Lower lobe of right lung (tissue), 2 donors: ENCODE measurements around the gene RARS2. TPM values are rescaled to one million over a fixed set of nuclear protein-coding genes. Genes with fewer than 3 reads are reported as not detected.

Experiments
- ATAC-seq, 2 donors: fragments of 200-7000 bp; cut with Tn5 transposase; one replicate each; pipeline ENCODE4 v1.9.1; 2020 to 2022; ENCODE audit warnings: mild to moderate bottlenecking in 2 of 2, moderate library complexity in 2 of 2
- DNase-seq: peaks from one replicate; pipeline ENCODE4 v3.0.0-alpha.2; 2020
- H3K27ac ChIP-seq: fragments of 200-600 bp; one replicate; pipeline ENCODE4 v1.8.0; 2022
- H3K27me3 ChIP-seq: fragments of 200-600 bp; one replicate; pipeline ENCODE4 v1.8.0; 2022; ENCODE audit warnings: low read depth
- H3K36me3 ChIP-seq: fragments of 200-600 bp; one replicate; pipeline ENCODE4 v1.8.0; 2022; ENCODE audit warnings: mild to moderate bottlenecking
- H3K4me1 ChIP-seq: fragments of 200-600 bp; one replicate; pipeline ENCODE4 v1.8.0; 2022
- H3K4me3 ChIP-seq: fragments of 200-600 bp; one replicate; pipeline ENCODE4 v1.8.0; 2022; ENCODE audit warnings: mild to moderate bottlenecking
- H3K9me3 ChIP-seq: fragments of 200-600 bp; one replicate; pipeline ENCODE4 v1.8.0; 2022
- intact Hi-C: fragments of 100-400 bp; cut with DNase I; formaldehyde crosslinking; loops from one replicate; pipeline ENCODE4 v1.11.0; 2022
- long read RNA-seq: library from polyadenylated mRNA; unstranded; transcript quantifications from one replicate; pipeline ENCODE4 v2.0.0, GENCODE V29; 2021
- total RNA-seq: library from RNA; stranded (reverse); fragmentation: NEBNext Ultra II Directional; extraction: Animal tissue kit (Norgen Biotek cat#: 25700); gene quantifications from one replicate; pipeline ENCODE4 v1.2.1, GENCODE V29; 2021
- TF ChIP-seq, protein P1 (sequence below): fragments of 200-600 bp; IDR thresholded peaks from one replicate; pipeline ENCODE4 v1.8.0; 2022; ENCODE audit warnings: antibody characterized with exemption, mild to moderate bottlenecking
- donor health status: DM: no; HTN: yes; CAD: no; lungs with severe emphysema.

The RARS2 gene, protein sequence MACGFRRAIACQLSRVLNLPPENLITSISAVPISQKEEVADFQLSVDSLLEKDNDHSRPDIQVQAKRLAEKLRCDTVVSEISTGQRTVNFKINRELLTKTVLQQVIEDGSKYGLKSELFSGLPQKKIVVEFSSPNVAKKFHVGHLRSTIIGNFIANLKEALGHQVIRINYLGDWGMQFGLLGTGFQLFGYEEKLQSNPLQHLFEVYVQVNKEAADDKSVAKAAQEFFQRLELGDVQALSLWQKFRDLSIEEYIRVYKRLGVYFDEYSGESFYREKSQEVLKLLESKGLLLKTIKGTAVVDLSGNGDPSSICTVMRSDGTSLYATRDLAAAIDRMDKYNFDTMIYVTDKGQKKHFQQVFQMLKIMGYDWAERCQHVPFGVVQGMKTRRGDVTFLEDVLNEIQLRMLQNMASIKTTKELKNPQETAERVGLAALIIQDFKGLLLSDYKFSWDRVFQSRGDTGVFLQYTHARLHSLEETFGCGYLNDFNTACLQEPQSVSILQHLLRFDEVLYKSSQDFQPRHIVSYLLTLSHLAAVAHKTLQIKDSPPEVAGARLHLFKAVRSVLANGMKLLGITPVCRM
- total RNA-seq, result 26.4 TPM
- long read RNA-seq, transcript RARS2-201 (20 exons, 1,818 nt), result major isoform, 25 of 77 reads
- long read RNA-seq, partial matches to known transcripts, result 2 of 77 reads
- long read RNA-seq, other reads (novel, unspliced or antisense), result 50 of 77 reads

DNA sequence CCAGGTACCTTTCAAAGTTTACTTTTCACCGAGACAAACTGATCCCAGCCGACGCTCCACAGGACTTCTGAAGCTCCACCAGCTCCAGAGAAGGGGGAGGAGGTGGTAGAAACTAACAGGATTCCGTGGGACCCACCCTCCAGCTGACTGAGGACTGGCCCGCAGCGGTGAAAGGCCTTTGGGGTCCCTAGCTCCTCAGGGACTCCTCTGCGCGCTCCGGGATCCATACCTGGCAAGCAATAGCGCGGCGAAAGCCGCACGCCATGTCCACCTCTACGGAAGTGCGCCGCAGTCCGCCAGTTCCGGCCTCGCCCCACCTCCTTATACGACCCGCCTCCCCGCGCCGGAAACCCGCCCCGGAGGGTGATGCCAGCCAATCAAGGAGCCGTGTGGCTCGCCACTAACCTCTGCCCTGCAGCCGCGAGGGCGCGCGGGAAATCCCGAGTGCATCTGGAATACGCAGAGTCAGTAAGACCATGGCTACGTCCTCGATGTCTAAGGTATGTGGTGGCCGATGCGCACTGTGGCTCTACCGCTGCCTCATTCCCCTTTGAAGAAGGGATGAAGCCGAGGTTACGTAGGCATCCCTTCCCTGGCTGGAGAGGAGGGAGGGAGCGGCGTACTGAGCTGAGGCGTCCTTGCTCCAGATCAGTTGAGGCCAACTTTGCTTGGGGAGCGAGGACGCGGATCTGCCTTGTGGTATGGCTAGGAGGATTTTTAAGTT lies at the start of gene RARS2, which contains the start of gene ORC3:
Gene RARS2, minus strand, starts transcription at position 295 of the 724 bp plus-strand sequence. Its CDS starts 30 bp downstream, at position 265.
Gene ORC3, plus strand, starts transcription at position 443 of the 724 bp plus-strand sequence. Its CDS starts 34 bp downstream, at position 477.
- H3K27ac ChIP-seq, result peak within 1 kb of the TSS; percentile 91
- peak; percentile 98 for DNase-seq
- peak; percentile 100 for ATAC-seq
- H3K4me1 ChIP-seq, result peaks cover 45% of the 10 kb centered on the region
- no peaks in the 10 kb centered on the region for H3K9me3 ChIP-seq
- H3K4me3 ChIP-seq, result peak within 1 kb of the TSS; percentile 83
- intact Hi-C loops, result no loop called here
- TF ChIP-seq, protein P1, sequence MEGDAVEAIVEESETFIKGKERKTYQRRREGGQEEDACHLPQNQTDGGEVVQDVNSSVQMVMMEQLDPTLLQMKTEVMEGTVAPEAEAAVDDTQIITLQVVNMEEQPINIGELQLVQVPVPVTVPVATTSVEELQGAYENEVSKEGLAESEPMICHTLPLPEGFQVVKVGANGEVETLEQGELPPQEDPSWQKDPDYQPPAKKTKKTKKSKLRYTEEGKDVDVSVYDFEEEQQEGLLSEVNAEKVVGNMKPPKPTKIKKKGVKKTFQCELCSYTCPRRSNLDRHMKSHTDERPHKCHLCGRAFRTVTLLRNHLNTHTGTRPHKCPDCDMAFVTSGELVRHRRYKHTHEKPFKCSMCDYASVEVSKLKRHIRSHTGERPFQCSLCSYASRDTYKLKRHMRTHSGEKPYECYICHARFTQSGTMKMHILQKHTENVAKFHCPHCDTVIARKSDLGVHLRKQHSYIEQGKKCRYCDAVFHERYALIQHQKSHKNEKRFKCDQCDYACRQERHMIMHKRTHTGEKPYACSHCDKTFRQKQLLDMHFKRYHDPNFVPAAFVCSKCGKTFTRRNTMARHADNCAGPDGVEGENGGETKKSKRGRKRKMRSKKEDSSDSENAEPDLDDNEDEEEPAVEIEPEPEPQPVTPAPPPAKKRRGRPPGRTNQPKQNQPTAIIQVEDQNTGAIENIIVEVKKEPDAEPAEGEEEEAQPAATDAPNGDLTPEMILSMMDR, result no peak
- H3K27me3 ChIP-seq, result no peaks in the 10 kb centered on the region
- H3K36me3 ChIP-seq, result peaks cover 11% of the 10 kb centered on the region

DNA sequence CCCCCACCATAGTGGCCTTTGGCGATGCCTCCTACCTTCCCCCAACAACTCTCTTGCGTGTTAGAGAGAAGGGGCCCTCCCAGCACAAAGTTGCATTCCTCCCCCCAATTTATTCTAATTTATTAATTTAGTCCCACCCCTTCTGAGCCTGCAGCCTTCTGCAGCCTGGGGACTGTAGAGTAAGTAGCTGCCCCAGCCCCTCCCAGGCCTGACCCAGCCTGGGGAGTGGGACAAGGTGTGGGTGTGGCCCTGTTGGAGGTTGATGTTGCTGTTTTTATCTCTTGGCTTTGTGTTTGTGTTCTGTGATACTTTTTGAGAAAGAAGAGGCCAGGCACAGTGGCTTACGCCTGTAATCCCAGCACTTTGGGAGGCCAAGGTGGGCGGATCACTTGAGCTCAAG lies 49.6 kb upstream of the RARS2 start:
- no peaks in the 10 kb centered on the region for H3K4me1 ChIP-seq
- H3K9me3 ChIP-seq, result no peaks in the 10 kb centered on the region
- H3K27ac ChIP-seq, result no peak overlapping the region
- DNase-seq, result no peak
- intact Hi-C loops, result no loop called here
- TF ChIP-seq, protein P1, result no peak
- H3K27me3 ChIP-seq, result no peaks in the 10 kb centered on the region
- peaks cover 22% of the 10 kb centered on the region for H3K36me3 ChIP-seq
- no peak overlapping the region for H3K4me3 ChIP-seq
- no peak for ATAC-seq

DNA sequence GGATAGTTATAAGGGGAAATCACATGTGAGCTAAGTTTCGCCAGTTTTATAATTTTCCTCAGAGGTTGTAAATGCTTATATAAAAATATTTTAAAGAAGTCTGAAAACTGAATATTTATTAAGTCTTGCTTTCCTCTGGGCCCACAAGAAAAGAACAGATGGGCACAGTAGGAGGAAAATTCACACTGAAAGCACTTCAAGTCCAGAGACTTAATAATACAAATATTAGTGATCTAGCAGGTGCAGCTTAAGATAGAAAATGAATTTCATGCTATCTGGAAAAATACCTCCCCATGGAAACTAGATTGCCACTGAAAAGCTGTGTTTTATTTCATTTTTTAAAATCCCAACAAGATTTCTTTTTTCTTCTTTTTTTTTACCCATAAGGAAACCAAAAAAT lies 47.3 kb upstream of the RARS2 start:
- Histone ChIP-seq H3K27me3 (no peaks in the 10 kb centered on the region), H3K9me3 (no peaks in the 10 kb centered on the region), H3K4me3 (no peak overlapping the region), H3K36me3 (peaks cover 22% of the 10 kb centered on the region), H3K4me1 (no peaks in the 10 kb centered on the region), H3K27ac (no peak overlapping the region)
- intact Hi-C loops, result no loop called here
- TF ChIP-seq, protein P1, result no peak
- no peak for DNase-seq
- no peak for ATAC-seq

DNA sequence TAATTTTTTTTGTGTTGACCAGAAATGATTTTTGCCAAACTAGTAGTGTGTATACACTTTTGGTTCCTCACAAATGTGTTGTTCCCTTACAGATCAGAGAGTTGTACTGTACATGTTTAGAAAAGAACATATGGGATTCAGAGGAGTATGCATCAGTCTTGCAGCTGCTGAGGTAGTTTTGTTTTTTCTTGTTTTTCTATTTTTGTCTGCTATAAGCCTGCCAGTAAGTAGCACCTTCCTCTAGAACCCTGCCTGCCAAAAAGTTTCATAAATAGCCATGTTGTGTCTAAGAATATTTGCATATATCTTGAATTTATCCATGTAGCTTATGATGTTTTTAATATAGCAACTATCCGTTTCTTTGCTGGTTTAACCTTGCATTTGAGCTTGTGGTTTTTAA lies 46.5 kb upstream of the RARS2 start:
- no peaks in the 10 kb centered on the region for H3K4me1 ChIP-seq
- H3K36me3 ChIP-seq, result peaks cover 22% of the 10 kb centered on the region
- TF ChIP-seq, protein P1, result no peak
- H3K4me3 ChIP-seq, result no peak overlapping the region
- intact Hi-C loops, result no loop called here
- DNase-seq (no peak), ATAC-seq (no peak)
- no peaks in the 10 kb centered on the region for H3K27me3 ChIP-seq
- no peak overlapping the region for H3K27ac ChIP-seq
- H3K9me3 ChIP-seq, result no peaks in the 10 kb centered on the region

DNA sequence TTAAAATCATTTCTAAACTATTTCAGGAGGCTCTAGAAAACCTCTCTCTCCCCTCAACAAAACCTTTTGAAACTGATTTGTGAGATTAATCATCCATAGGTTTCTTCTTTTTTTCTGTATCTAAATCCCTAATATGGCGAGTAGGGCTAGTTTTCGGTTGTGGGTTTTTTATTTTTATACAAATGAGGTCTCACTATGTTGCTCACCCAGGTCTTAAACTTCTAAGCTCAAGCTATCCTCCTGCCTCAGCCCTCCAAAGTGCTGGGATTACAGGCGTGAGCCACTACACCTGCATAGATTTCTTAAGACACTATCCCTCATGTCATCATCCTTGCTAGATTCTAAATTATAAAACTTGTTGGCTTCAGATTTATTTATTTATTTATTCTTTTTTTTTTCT lies 44.1 kb upstream of the RARS2 start:
- no peaks in the 10 kb centered on the region for H3K9me3 ChIP-seq
- no peak overlapping the region for H3K27ac ChIP-seq
- intact Hi-C loops, result no loop called here
- H3K4me1 ChIP-seq, result no peaks in the 10 kb centered on the region
- ATAC-seq, result no peak
- no peaks in the 10 kb centered on the region for H3K27me3 ChIP-seq
- peaks cover 22% of the 10 kb centered on the region for H3K36me3 ChIP-seq
- H3K4me3 ChIP-seq, result no peak overlapping the region
- TF ChIP-seq, protein P1, result no peak
- no peak for DNase-seq
